Fibroblast of gingiva (primary cell): ENCODE results near the gene GRAMD1B.

ENCODE experiments used
- DNase-seq: peaks from one replicate; pipeline ENCODE4 v3.0.0-alpha.2; 2011; ENCODE audit warnings: low read depth

Gene GRAMD1B

GRCh38 chr11:123535401-123535800, 105.3 kb downstream of the GRAMD1B start:
- no peak for DNase-seq

- DNase-seq = no peak
Measured at GRCh38 chr11:123536690-123537437, 106.8 kb downstream of the GRAMD1B start.

GRCh38 chr11:123537726-123538125, 107.7 kb downstream of the GRAMD1B start:
- DNase-seq = no peak

- peak; percentile 43 for DNase-seq
Measured at GRCh38 chr11:123543797-123544196, 113.7 kb downstream of the GRAMD1B start.

- no peak for DNase-seq
Measured at GRCh38 chr11:123544631-123545375, 114.7 kb downstream of the GRAMD1B start.

GRCh38 chr11:123545726-123546270, 115.7 kb downstream of the GRAMD1B start:
- no peak for DNase-seq

- peak; percentile 6 for DNase-seq
Measured at GRCh38 chr11:123546515-123546914, 116.4 kb downstream of the GRAMD1B start.

- DNase-seq = no peak
Measured at GRCh38 chr11:123547180-123547579, 117.1 kb downstream of the GRAMD1B start.

GRCh38 chr11:123548774-123549173, 118.7 kb downstream of the GRAMD1B start:
- no peak for DNase-seq

- no peak for DNase-seq
Measured at GRCh38 chr11:123549926-123550917, 120.2 kb downstream of the GRAMD1B start.

- DNase-seq = no peak
Measured at GRCh38 chr11:123551079-123551478, 121.0 kb downstream of the GRAMD1B start.

GRCh38 chr11:123556633-123557032, 126.6 kb downstream of the GRAMD1B start:
- DNase-seq = no peak

GRCh38 chr11:123558536-123559315, 128.7 kb downstream of the GRAMD1B start:
- no peak for DNase-seq

- no peak for DNase-seq
Measured at GRCh38 chr11:123559523-123559955, 129.5 kb downstream of the GRAMD1B start.

- peak; percentile 45 for DNase-seq
Measured at GRCh38 chr11:123560006-123560405, 129.9 kb downstream of the GRAMD1B start.

- DNase-seq = no peak
Measured at GRCh38 chr11:123561431-123561800, 131.3 kb downstream of the GRAMD1B start.

- no peak for DNase-seq
Measured at GRCh38 chr11:123562158-123562557, 132.1 kb downstream of the GRAMD1B start.

- no peak for DNase-seq
Measured at GRCh38 chr11:123562829-123563228, 132.8 kb downstream of the GRAMD1B start.

GRCh38 chr11:123564221-123564620, 134.2 kb downstream of the GRAMD1B start:
- no peak for DNase-seq

GRCh38 chr11:123566852-123567251, 136.8 kb downstream of the GRAMD1B start:
- DNase-seq = no peak

GRCh38 chr11:123567466-123567865, 137.4 kb downstream of the GRAMD1B start:
- DNase-seq = no peak
